Prostate gland (tissue), 2 donors: ENCODE measurements around the gene KIF12. TPM values are rescaled to one million over a fixed set of nuclear protein-coding genes. Genes with fewer than 3 reads are reported as not detected.

Source experiments
- DNase-seq: peaks from one replicate; pipeline ENCODE4 v3.0.0-alpha.2; 2019; ENCODE audit warnings: low spot score
- H3K27ac ChIP-seq, 2 donors: fragments of 200-600 bp; sonication (generic); 2 replicates each; pipeline ENCODE4 v1.5.1; 2017 to 2019
- H3K27me3 ChIP-seq: fragments of 200-600 bp; sonication (generic); replicated peaks from 2 replicates; pipeline ENCODE4 v1.5.1; 2019; ENCODE audit not compliant: insufficient read depth
- H3K36me3 ChIP-seq, 2 donors: fragments of 200-600 bp; sonication (generic); 1 replicate in 1 of 2; 2 replicates in 1 of 2; pipeline versions ENCODE4 v1.5.1 to v1.8.1; 2017 to 2019
- H3K4me1 ChIP-seq: fragments of 200-600 bp; sonication (generic); replicated peaks from 2 replicates; pipeline ENCODE4 v1.5.1; 2019
- H3K4me3 ChIP-seq, 2 donors: fragments of 200-600 bp; sonication (generic); 2 replicates each; pipeline ENCODE4 v1.5.1; 2017 to 2019
- H3K9me3 ChIP-seq: fragments of 200-600 bp; sonication (generic); 2 replicates; pipeline ENCODE4 v1.5.1; 2017
- POLR2A ChIP-seq: fragments of 450-650 bp; IDR thresholded peaks from one replicate; pipeline ENCODE4 v1.6.1; 2016; ENCODE audit warnings: antibody characterized with exemption, mild to moderate bottlenecking
- POLR2AphosphoS5 ChIP-seq: sonication (generic); formaldehyde crosslinking; IDR thresholded peaks from one replicate; pipeline ENCODE4 v1.6.1; 2017; ENCODE audit warnings: antibody characterized with exemption
- WGBS: methylation state at CpG from one replicate; pipeline ENCODE4 v1.1.5; 2018; 5-methylcytosine and 5-hydroxymethylcytosine counted together
- intact Hi-C: fragments of 100-400 bp; cut with DNase I; formaldehyde crosslinking; loops from one replicate; pipeline ENCODE4 v1.14.2; 2022
- total RNA-seq, 2 donors: library from RNA; depleted of rRNA; stranded (reverse); fragments of >200 nt; gene quantifications; one replicate each; pipeline ENCODE4 v1.1.0, GENCODE V29; 2016
- TF ChIP-seq, protein P1 (sequence below), 4 experiments: fragments of 200-600 bp in 2 of 4; fragments of 450-650 bp in 2 of 4; sonication (generic) in 2 of 4; IDR thresholded peaks; 1 replicate in 3 of 4; 2 replicates in 1 of 4; pipeline ENCODE4 v1.5.1; 2016 to 2019; ENCODE audit warnings: antibody characterized with exemption in 4 of 4, mild to moderate bottlenecking in 2 of 4, moderate library complexity in 2 of 4

The KIF12 gene
- total RNA-seq, 2 donors from 2014 or later, result 8.4 to 21.5 TPM

DNA sequence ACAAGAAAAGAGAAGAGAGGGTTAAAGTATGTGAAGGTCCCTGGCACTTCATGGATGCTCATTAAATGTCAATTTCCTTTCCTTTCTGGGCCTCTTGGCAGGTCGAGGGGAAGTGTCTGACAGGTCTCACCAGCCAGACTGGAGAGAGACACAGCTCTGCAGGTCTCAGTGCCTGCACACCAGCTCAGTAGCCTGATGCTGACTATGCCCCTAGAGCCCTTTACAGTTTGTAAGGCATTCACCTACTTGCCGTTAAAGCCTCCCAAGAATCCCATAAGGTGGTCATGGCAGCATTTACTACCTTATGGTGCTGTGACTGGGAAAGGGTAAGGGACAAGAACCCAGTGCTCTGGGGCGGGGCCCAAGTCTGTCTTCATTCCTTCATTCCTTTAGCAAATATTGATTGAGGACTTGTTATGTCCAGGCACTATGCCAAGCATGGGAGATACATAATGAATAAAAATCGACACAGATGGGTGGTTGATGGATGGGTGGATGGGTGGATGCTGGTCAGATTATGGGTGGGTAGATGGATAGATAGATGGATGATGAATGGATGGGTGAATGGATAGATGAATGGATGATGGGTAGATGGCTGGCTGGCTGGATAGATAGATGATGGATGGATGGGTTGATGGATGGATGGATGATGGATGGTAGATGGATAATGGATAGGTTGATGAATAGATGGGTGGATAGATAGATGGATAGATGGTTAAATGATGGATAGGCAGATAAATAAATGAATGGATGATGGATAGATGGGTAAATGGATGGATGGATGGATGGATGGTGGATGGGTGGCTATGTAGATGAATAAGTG, 21.3 kb upstream of the KIF12 start:
- H3K27ac ChIP-seq, result no peak overlapping the region
- TF ChIP-seq, protein P1, sequence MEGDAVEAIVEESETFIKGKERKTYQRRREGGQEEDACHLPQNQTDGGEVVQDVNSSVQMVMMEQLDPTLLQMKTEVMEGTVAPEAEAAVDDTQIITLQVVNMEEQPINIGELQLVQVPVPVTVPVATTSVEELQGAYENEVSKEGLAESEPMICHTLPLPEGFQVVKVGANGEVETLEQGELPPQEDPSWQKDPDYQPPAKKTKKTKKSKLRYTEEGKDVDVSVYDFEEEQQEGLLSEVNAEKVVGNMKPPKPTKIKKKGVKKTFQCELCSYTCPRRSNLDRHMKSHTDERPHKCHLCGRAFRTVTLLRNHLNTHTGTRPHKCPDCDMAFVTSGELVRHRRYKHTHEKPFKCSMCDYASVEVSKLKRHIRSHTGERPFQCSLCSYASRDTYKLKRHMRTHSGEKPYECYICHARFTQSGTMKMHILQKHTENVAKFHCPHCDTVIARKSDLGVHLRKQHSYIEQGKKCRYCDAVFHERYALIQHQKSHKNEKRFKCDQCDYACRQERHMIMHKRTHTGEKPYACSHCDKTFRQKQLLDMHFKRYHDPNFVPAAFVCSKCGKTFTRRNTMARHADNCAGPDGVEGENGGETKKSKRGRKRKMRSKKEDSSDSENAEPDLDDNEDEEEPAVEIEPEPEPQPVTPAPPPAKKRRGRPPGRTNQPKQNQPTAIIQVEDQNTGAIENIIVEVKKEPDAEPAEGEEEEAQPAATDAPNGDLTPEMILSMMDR (IDR thresholded peaks at IDR 0.05), result no peak
- no peak for TF ChIP-seq POLR2AphosphoS5

DNA sequence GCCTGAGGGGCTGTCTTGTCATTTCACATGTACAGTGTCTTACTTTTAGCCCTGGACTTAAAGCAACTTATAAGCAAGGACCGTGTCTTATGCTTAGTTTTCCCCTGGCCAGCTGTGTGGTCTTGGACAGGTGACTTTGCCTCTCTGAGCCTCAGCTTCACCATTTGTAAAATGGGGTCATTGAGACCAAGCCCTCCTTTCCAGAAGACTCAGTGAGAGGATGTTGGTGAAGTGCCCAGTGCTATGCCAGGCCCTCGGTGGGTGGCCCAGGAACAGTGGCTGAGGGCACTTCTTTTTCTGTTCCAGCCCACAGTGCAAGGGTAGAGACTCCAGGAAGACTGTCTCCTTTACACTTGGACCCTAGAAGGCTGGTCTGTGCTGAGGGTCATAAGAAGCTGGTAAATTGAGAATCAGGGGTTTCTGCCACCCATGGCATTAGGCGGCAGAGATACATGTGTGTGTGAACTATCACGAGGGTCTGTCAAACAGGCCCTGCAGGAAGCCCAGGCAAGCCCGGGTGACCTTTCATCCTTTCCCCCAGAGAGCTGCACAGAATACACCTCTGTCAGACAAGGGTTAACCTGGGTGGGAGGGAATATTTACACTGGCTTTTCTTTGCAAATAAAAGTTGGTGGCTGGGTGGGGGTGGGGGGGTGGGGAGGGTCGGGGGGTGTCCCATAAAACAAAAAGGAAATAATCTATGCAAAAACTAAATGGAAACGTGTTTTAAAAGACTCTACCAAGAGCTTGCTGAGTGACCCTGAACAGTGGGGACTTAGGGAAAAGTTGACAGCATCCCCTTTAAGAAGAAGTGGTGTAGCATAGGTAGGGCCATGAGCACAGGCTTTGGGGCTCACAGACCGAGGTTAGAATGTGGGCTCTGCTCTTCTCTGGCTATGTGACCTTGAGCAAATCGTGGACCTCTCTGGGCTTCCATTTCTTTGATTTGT, 20.4 kb upstream of the KIF12 start:
- no peak for DNase-seq
- H3K27me3 ChIP-seq, result no peaks in the 10 kb centered on the region
- no peak overlapping the region for H3K4me3 ChIP-seq
- no peak overlapping the region for H3K27ac ChIP-seq
- peaks cover 6% of the 10 kb centered on the region for H3K4me1 ChIP-seq
- no peak for TF ChIP-seq POLR2AphosphoS5
- TF ChIP-seq, protein P1 (IDR thresholded peaks at IDR 0.05), result no peak
- TF ChIP-seq POLR2A, result no peak
- no peaks in the 10 kb centered on the region for H3K9me3 ChIP-seq
- intact Hi-C loops, result no loop called here
- H3K36me3 ChIP-seq, result no peaks in the 10 kb centered on the region
- WGBS, result 47% methylated on average over 8 of the region's 9 CpGs

More for the DNA sequence above, 21.3 kb upstream of the KIF12 start:
- 34% methylated on average over 4 of the region's 4 CpGs for WGBS
- DNase-seq, result no peak
- H3K9me3 ChIP-seq, result no peaks in the 10 kb centered on the region
- H3K4me3 ChIP-seq, result no peak overlapping the region
- H3K4me1 ChIP-seq, result peaks cover 6% of the 10 kb centered on the region
- H3K27me3 ChIP-seq, result no peaks in the 10 kb centered on the region
- intact Hi-C loops, result no loop called here
- no peaks in the 10 kb centered on the region for H3K36me3 ChIP-seq

DNA sequence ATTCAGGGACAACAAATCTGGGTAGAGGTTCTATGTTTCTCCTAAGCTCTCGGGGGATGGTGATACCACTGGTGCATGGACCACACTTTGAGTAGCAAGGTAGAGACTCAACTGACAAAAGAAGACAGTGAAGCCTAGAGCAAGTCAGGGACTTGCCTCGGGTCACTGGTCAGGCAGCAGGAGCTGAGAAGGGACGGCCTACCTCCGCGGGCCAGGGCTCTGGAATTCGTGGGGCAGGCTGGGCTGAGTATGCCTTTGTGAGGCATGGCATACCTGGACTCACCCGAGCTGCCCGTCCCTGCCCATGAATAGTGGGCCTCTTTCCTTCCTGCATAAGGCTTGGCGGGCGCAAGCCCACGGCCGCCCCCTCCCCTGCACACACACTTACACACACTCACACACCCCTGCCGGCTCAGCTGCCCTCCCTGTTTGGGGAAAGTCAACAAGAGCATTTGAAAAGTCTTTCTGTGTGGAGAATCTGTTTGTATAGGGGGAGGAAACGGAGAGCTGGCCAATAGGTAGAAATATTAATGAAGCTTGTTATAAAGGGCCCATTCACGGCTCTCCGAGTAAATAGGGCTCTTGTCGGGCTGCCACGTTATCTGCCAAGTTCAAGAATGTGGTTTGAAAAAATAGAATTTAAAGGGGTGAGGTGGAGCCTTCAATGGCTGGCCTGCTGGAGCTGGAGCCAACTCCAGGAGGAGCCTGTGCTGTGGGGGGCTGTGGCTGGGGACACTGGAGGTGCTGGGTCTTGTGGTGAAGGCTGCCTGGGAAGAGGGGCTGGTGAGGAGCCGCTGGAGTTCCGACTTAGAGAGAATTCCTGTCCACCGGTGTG, 19.1 kb upstream of the KIF12 start:
- WGBS, result 37% methylated on average over 21 of the region's 21 CpGs

DNA sequence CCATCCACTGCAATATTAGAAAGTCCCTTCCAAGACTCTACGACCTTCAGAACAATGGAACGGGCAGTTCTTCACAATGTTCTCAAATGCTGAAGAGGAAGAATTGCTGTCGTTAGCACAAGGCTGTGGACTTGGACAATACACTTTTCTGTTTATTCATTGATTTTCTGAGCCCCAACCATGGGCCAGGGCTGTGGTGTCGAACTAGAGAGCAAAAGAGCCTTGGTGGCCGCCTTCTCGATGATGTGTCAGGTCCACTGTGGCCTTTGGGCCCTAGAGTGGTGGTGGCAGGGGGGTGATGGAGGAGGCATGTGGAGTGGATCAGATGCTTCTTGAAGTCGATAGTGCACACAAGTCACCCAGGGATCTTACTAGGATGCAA, 18.5 kb upstream of the KIF12 start:
- no peaks in the 10 kb centered on the region for H3K9me3 ChIP-seq
- peaks cover 6% of the 10 kb centered on the region for H3K4me1 ChIP-seq
- no peak for DNase-seq
- intact Hi-C loops, result no loop called here
- peak overlapping the region in 1 of 2 donors; percentile 42 for H3K27ac ChIP-seq
- TF ChIP-seq POLR2A (no peak), POLR2AphosphoS5 (no peak)
- TF ChIP-seq, protein P1 (IDR thresholded peaks at IDR 0.05), result no peak
- no peaks in the 10 kb centered on the region for H3K36me3 ChIP-seq
- no peaks in the 10 kb centered on the region for H3K27me3 ChIP-seq
- no peak overlapping the region for H3K4me3 ChIP-seq
- WGBS, result 82% methylated on average over 7 of the region's 7 CpGs

More for the DNA sequence above, 19.1 kb upstream of the KIF12 start:
- no peaks in the 10 kb centered on the region for H3K27me3 ChIP-seq
- TF ChIP-seq POLR2A, result no peak
- TF ChIP-seq POLR2AphosphoS5, result peak; percentile 72
- TF ChIP-seq, protein P1 (IDR thresholded peaks at IDR 0.05), result no peak
- H3K4me3 ChIP-seq, result no peak overlapping the region
- peak overlapping the region in 1 of 2 donors; percentile 42 for H3K27ac ChIP-seq
- H3K4me1 ChIP-seq, result peaks cover 6% of the 10 kb centered on the region
- no peaks in the 10 kb centered on the region for H3K36me3 ChIP-seq
- intact Hi-C loops, result no loop called here
- H3K9me3 ChIP-seq, result no peaks in the 10 kb centered on the region
- peak; percentile 75 for DNase-seq
